Gastrocnemius medialis (tissue), 4 donors: Measurements from ENCODE around the gene CDH4.

Source experiments
- POLR2A ChIP-seq, 2 donors: fragments of 450-650 bp; IDR thresholded peaks; one replicate each; pipeline ENCODE4 v1.6.1; 2017; ENCODE audit warnings: antibody characterized with exemption in 2 of 2, mild to moderate bottlenecking in 2 of 2, moderate library complexity in 2 of 2
- TF ChIP-seq, protein P1 (sequence below), 5 experiments: fragments of 450-650 bp in 3 of 5; fragments of 200-600 bp in 2 of 5; sonication (generic) in 2 of 5; IDR thresholded peaks in 4 of 5; conservative IDR thresholded peaks in 1 of 5; 1 replicate in 4 of 5; 2 replicates in 1 of 5; pipeline ENCODE4 v1.5.1; 2016 to 2019; ENCODE audit warnings: antibody characterized with exemption in 5 of 5, mild to moderate bottlenecking in 3 of 5, moderate library complexity in 3 of 5

DNA sequence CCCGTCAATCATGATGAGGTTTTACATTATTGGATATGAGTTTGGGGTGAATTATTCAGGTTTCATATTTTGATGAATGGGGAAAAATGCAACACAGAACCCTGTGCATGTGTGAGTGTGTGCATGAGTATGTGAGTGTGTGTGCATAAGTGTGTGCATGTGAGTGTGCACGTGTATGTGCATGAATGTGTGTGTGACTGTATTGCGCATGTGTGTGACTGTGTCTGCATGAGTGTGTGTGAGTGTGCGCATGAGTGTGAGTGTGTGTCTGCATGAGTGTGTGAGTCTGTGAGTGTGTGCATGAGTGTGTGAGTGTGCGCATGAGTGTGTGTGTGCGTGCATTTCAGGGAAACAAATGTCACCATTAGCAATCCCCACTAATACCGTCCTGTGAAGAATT, 18.5 kb upstream of the CDH4 start:
- TF ChIP-seq, protein P1, sequence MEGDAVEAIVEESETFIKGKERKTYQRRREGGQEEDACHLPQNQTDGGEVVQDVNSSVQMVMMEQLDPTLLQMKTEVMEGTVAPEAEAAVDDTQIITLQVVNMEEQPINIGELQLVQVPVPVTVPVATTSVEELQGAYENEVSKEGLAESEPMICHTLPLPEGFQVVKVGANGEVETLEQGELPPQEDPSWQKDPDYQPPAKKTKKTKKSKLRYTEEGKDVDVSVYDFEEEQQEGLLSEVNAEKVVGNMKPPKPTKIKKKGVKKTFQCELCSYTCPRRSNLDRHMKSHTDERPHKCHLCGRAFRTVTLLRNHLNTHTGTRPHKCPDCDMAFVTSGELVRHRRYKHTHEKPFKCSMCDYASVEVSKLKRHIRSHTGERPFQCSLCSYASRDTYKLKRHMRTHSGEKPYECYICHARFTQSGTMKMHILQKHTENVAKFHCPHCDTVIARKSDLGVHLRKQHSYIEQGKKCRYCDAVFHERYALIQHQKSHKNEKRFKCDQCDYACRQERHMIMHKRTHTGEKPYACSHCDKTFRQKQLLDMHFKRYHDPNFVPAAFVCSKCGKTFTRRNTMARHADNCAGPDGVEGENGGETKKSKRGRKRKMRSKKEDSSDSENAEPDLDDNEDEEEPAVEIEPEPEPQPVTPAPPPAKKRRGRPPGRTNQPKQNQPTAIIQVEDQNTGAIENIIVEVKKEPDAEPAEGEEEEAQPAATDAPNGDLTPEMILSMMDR (IDR thresholded peaks at IDR 0.05 in 4 of 5, conservative IDR thresholded peaks at IDR 0.05 in 1 of 5) = no peak
- no peak for TF ChIP-seq POLR2A (IDR thresholded peaks at IDR 0.05)
